Measurements from ENCODE around the gene PLXNA4.
A peak's percentile ranks its signal among the peaks of the same experiment; 100 is the strongest.

Gene PLXNA4

GRCh38 chr7:132149436-132150304 lies 426.6 kb downstream of the PLXNA4 start:
- no peak for DNase-seq (ENCODE audit: low read depth)
- no peak for TF ChIP-seq CTCF (conservative IDR thresholded peaks at IDR 0.05; ENCODE audit: low read depth, low read length)
- H3K4me3 ChIP-seq (ENCODE audit: low read depth, low read length) = no peak overlapping the region

- H3K4me3 ChIP-seq (ENCODE audit: low read depth, low read length) = no peak overlapping the region
- TF ChIP-seq CTCF (conservative IDR thresholded peaks at IDR 0.05; ENCODE audit: low read depth, low read length) = no peak
- no peak for DNase-seq (ENCODE audit: low read depth)
Observed at GRCh38 chr7:132148876-132149275, 427.4 kb downstream of the PLXNA4 start.

- H3K4me3 ChIP-seq (ENCODE audit: low read depth, low read length) = no peak overlapping the region
- TF ChIP-seq CTCF (conservative IDR thresholded peaks at IDR 0.05; ENCODE audit: low read depth, low read length) = no peak
- DNase-seq (ENCODE audit: low read depth) = peak; percentile 43
Observed at GRCh38 chr7:132145466-132145865, 430.8 kb downstream of the PLXNA4 start.

GRCh38 chr7:132145063-132145462 lies 431.2 kb downstream of the PLXNA4 start:
- no peak for TF ChIP-seq CTCF (conservative IDR thresholded peaks at IDR 0.05; ENCODE audit: low read depth, low read length)
- no peak for DNase-seq (ENCODE audit: low read depth)

GRCh38 chr7:132142006-132142405 lies 434.3 kb downstream of the PLXNA4 start:
- DNase-seq (ENCODE audit: low read depth) = no peak
- no peak overlapping the region for H3K4me3 ChIP-seq (ENCODE audit: low read depth, low read length)
- no peak for TF ChIP-seq CTCF (conservative IDR thresholded peaks at IDR 0.05; ENCODE audit: low read depth, low read length)

More at GRCh38 chr7:132145063-132145462, 431.2 kb downstream of the PLXNA4 start:
- no peak overlapping the region for H3K4me3 ChIP-seq (ENCODE audit: low read depth, low read length)

- no peak for TF ChIP-seq CTCF (conservative IDR thresholded peaks at IDR 0.05; ENCODE audit: low read depth, low read length)
- H3K4me3 ChIP-seq (ENCODE audit: low read depth, low read length) = no peak overlapping the region
- DNase-seq (ENCODE audit: low read depth) = no peak
Observed at GRCh38 chr7:132141109-132141508, 435.2 kb downstream of the PLXNA4 start.

- no peak for DNase-seq (ENCODE audit: low read depth)
- no peak overlapping the region for H3K4me3 ChIP-seq (ENCODE audit: low read depth, low read length)
- no peak for TF ChIP-seq CTCF (conservative IDR thresholded peaks at IDR 0.05; ENCODE audit: low read depth, low read length)
Observed at GRCh38 chr7:132140341-132140740, 435.9 kb downstream of the PLXNA4 start.

Measured in choroid plexus epithelial cell (primary cell).